Neural crest cell (in vitro differentiated cells): Measurements from ENCODE around the gene CENPE. TPM values are rescaled to one million over a fixed set of nuclear protein-coding genes. Genes with fewer than 3 reads are reported as not detected.
"Not testable (repeated sequence)": the region's sequence is repeated elsewhere in the genome, so short reads cannot be mapped to it uniquely, and the experiment has no call there.

ENCODE experiments used
- DNase-seq: peaks from one replicate; pipeline ENCODE4 v3.0.0; 2021; ENCODE audit warnings: low read depth, mixed read lengths, low spot score
- H3K27ac Mint-ChIP-seq: one replicate; pipeline ENCODE4 v1.8.0; 2021; ENCODE audit warnings: mild to moderate bottlenecking, mixed read lengths; ENCODE audit not compliant: unreplicated experiment
- H3K27me3 Mint-ChIP-seq: 2 replicates; pipeline ENCODE4 v1.8.0; 2021; ENCODE audit warnings: low read depth, mild to moderate bottlenecking, mixed read lengths
- H3K36me3 Mint-ChIP-seq: 2 replicates; pipeline ENCODE4 v1.8.0; 2021; ENCODE audit warnings: low read depth, mild to moderate bottlenecking, mixed read lengths
- H3K4me1 Mint-ChIP-seq: 2 replicates; pipeline ENCODE4 v1.8.0; 2021; ENCODE audit warnings: mixed read lengths
- H3K4me3 Mint-ChIP-seq: one replicate; pipeline ENCODE4 v1.8.0; 2021; ENCODE audit warnings: mild to moderate bottlenecking, mixed read lengths
- H3K9me3 Mint-ChIP-seq: 2 replicates; pipeline ENCODE4 v1.8.0; 2021; ENCODE audit warnings: mixed read lengths
- CTCF ChIP-seq: fragments of 200-600 bp; sonication (generic); conservative IDR thresholded peaks from 2 replicates; pipeline ENCODE4 v1.5.0; 2021; ENCODE audit warnings: antibody characterized with exemption, mild to moderate bottlenecking
- total RNA-seq: library from RNA; stranded (reverse); gene quantifications from 2 replicates; pipeline ENCODE4 v1.2.1, GENCODE V29; 2021

Gene CENPE
- total RNA-seq, 1 donor from 2014 or later = 70.0 TPM

- no peak overlapping the region for H3K4me3 Mint-ChIP-seq
- no peak for TF ChIP-seq CTCF
- H3K4me1 Mint-ChIP-seq = no peaks in the 10 kb centered on the region
- DNase-seq = no peak
- no peak overlapping the region for H3K27ac Mint-ChIP-seq
- H3K36me3 Mint-ChIP-seq = peaks cover 56% of the 10 kb centered on the region
- H3K9me3 Mint-ChIP-seq = peaks cover 14% of the 10 kb centered on the region
- H3K27me3 Mint-ChIP-seq = no peaks in the 10 kb centered on the region
These were observed 27.1 kb downstream of the CENPE start for GRCh38 chr4:103171006-103171405.

GRCh38 chr4:103169750-103170149, 28.4 kb downstream of the CENPE start:
- Mint-ChIP-seq H3K36me3 (peaks cover 56% of the 10 kb centered on the region), H3K9me3 (peaks cover 14% of the 10 kb centered on the region)
- not testable (repeated sequence) for H3K27me3 Mint-ChIP-seq, H3K27ac Mint-ChIP-seq, H3K4me1 Mint-ChIP-seq, H3K4me3 Mint-ChIP-seq, DNase-seq

- no peaks in the 10 kb centered on the region for H3K27me3 Mint-ChIP-seq
- DNase-seq = no peak
- no peak overlapping the region for H3K27ac Mint-ChIP-seq
- TF ChIP-seq CTCF = no peak
- H3K4me3 Mint-ChIP-seq = no peak overlapping the region
- H3K36me3 Mint-ChIP-seq = peaks cover 51% of the 10 kb centered on the region
- H3K4me1 Mint-ChIP-seq = no peaks in the 10 kb centered on the region
- H3K9me3 Mint-ChIP-seq = peaks cover 14% of the 10 kb centered on the region
These were observed 29.1 kb downstream of the CENPE start for GRCh38 chr4:103168993-103169392.

- TF ChIP-seq CTCF = no peak
- peaks cover 14% of the 10 kb centered on the region for H3K36me3 Mint-ChIP-seq
- no peak for DNase-seq
- no peaks in the 10 kb centered on the region for H3K4me1 Mint-ChIP-seq
- H3K4me3 Mint-ChIP-seq = no peak overlapping the region
- peaks cover 2% of the 10 kb centered on the region for H3K9me3 Mint-ChIP-seq
- no peak overlapping the region for H3K27ac Mint-ChIP-seq
- no peaks in the 10 kb centered on the region for H3K27me3 Mint-ChIP-seq
These were observed 36.0 kb downstream of the CENPE start for GRCh38 chr4:103162176-103162575.

GRCh38 chr4:103158760-103159159, 39.4 kb downstream of the CENPE start:
- Mint-ChIP-seq H3K27ac (no peak overlapping the region), H3K4me1 (no peaks in the 10 kb centered on the region), H3K4me3 (no peak overlapping the region), H3K36me3 (peaks cover 34% of the 10 kb centered on the region), H3K27me3 (no peaks in the 10 kb centered on the region), H3K9me3 (peaks cover 10% of the 10 kb centered on the region)
- no peak for TF ChIP-seq CTCF
- DNase-seq = no peak

- Mint-ChIP-seq H3K27me3 (no peaks in the 10 kb centered on the region), H3K9me3 (peaks cover 10% of the 10 kb centered on the region), H3K27ac (no peak overlapping the region), H3K4me1 (no peaks in the 10 kb centered on the region), H3K36me3 (peaks cover 40% of the 10 kb centered on the region), H3K4me3 (no peak overlapping the region)
- DNase-seq = no peak
- no peak for TF ChIP-seq CTCF
These were observed 42.0 kb downstream of the CENPE start for GRCh38 chr4:103156106-103156505.
